A549 (cell line): ENCODE measurements around the gene RPGR. TPM values are rescaled to one million over a fixed set of nuclear protein-coding genes. Genes with fewer than 3 reads are reported as not detected.

Experiments used
- ATAC-seq, 2 experiments: fragments of 200-7000 bp in 1 of 2; fragments of >200 bp in 1 of 2; cut with Nextera tagmentation in 1 of 2; cut with Tn5 transposase in 1 of 2; 3 replicates each; pipeline versions ENCODE4 v1.8.0 to v1.9.1; 2018 to 2020; ENCODE audit warnings: mild to moderate bottlenecking in 1 of 2, moderate library complexity in 1 of 2
- CTCF ChIA-PET: fragments of 300-600 bp; sonication (Branson Sonifier 250); formaldehyde crosslinking; extraction: SDS; loops from one replicate; lab custom pipeline; 2021; ENCODE audit warnings: antibody characterized with exemption, inconsistent platforms; lab: Yijun Ruan, JAX
- POLR2A ChIA-PET: fragments of 350-600 bp; formaldehyde crosslinking; extraction: SDS; loops from one replicate; lab custom pipeline; 2021; ENCODE audit warnings: antibody characterized with exemption, inconsistent platforms; lab: Yijun Ruan, JAX
- DNase-seq, 2 experiments: peaks; one replicate each; pipeline versions ENCODE4 v3.0.0 to v3.0.0-alpha.2; 2011 to 2016; ENCODE audit warnings: low read depth in 1 of 2, low spot score in 1 of 2
- FAIRE-seq: peaks from 2 replicates; lab custom pipeline; 2011; peaks lifted over from hg19 to GRCh38; lab: Jason Lieb, UNC
- H3K27ac ChIP-seq, 2 experiments: fragments of >200 bp; sonication (Bioruptor Twin); formaldehyde crosslinking; 3 replicates each; pipeline ENCODE4 v1.5.1; 2016 to 2017
- H3K4me1 ChIP-seq: fragments of >200 bp; sonication (Bioruptor Twin); formaldehyde crosslinking; 3 replicates; pipeline ENCODE4 v1.6.1; 2016
- H3K4me2 ChIP-seq: fragments of >200 bp; sonication (Bioruptor Twin); formaldehyde crosslinking; 3 replicates; pipeline ENCODE4 v1.6.1; 2016
- H3K4me3 ChIP-seq: fragments of >200 bp; sonication (Bioruptor Twin); formaldehyde crosslinking; 3 replicates; pipeline ENCODE4 v1.5.1; 2016
- H3K9me3 ChIP-seq: fragments of >200 bp; sonication (Bioruptor Twin); formaldehyde crosslinking; 3 replicates; pipeline ENCODE4 v1.6.1; 2016
- BHLHE40 ChIP-seq: IDR thresholded peaks from 2 replicates; pipeline ENCODE4 v1.6.1; 2012; ENCODE audit warnings: low read depth, low read length, inconsistent platforms
- CHD2 ChIP-seq: fragments of 150-350 bp; IDR thresholded peaks from 2 replicates; pipeline ENCODE4 v1.6.1; 2014; ENCODE audit warnings: low read length; ENCODE audit not compliant: partially characterized antibody
- FOSB ChIP-seq: fragments of 250-450 bp; sonication (Bioruptor Pico); IDR thresholded peaks from 2 replicates; pipeline ENCODE4 v1.5.0; 2020; ENCODE audit warnings: mild to moderate bottlenecking, moderate library complexity
- FOSL2 ChIP-seq, 2 experiments: fragments of 450-650 bp in 1 of 2; fragments of >200 bp in 1 of 2; sonication (Bioruptor Twin) in 1 of 2; formaldehyde crosslinking; IDR thresholded peaks; 2 replicates each; pipeline versions ENCODE4 v1.5.0 to v1.6.1; 2016 to 2020; ENCODE audit warnings: mild to moderate bottlenecking in 1 of 2, moderate library complexity in 1 of 2
- HDAC2 ChIP-seq: fragments of 200-600 bp; sonication (generic); IDR thresholded peaks from 2 replicates; pipeline ENCODE4 v1.6.1; 2016
- HEYL ChIP-seq: fragments of 250-450 bp; sonication (Bioruptor Pico); IDR thresholded peaks from 2 replicates; pipeline ENCODE4 v1.8.0; 2021; ENCODE audit warnings: mild to moderate bottlenecking, moderate library complexity
- HOXB5 ChIP-seq: fragments of 250-450 bp; sonication (Bioruptor Pico); IDR thresholded peaks from 2 replicates; pipeline ENCODE4 v1.5.0; 2020; ENCODE audit warnings: mild to moderate bottlenecking, moderate library complexity
- KDM1A ChIP-seq: fragments of 200-600 bp; sonication (generic); IDR thresholded peaks from 2 replicates; pipeline ENCODE4 v1.6.1; 2016; ENCODE audit warnings: low read depth, mild to moderate bottlenecking
- MAFK ChIP-seq: fragments of 450-650 bp; IDR thresholded peaks from 2 replicates; pipeline ENCODE4 v1.6.1; 2014; ENCODE audit not compliant: partially characterized antibody
- MYC ChIP-seq: IDR thresholded peaks from 2 replicates; pipeline ENCODE4 v1.6.1; 2012; ENCODE audit warnings: mild to moderate bottlenecking, inconsistent platforms, low read length, improper control_type of control experiment, borderline replicate concordance
- NR3C1 ChIP-seq: fragments of >200 bp; sonication (Bioruptor Twin); formaldehyde crosslinking; IDR thresholded peaks from 3 replicates; pipeline ENCODE4 v1.6.1; 2017
- POLR2A ChIP-seq: IDR thresholded peaks from 2 replicates; pipeline ENCODE4 v1.6.1; 2012; ENCODE audit warnings: mild to moderate bottlenecking, low read length
- RAD21 ChIP-seq, 2 experiments: fragments of >200 bp in 1 of 2; sonication (Bioruptor Twin) in 1 of 2; formaldehyde crosslinking in 1 of 2; IDR thresholded peaks in 1 of 2; conservative IDR thresholded peaks in 1 of 2; 2 replicates in 1 of 2; 3 replicates in 1 of 2; pipeline ENCODE4 v1.6.1; 2012 to 2018; ENCODE audit warnings: inconsistent platforms in 1 of 2
- RARB ChIP-seq: fragments of 250-450 bp; sonication (Bioruptor Pico); IDR thresholded peaks from 2 replicates; pipeline ENCODE4 v1.8.0; 2021; ENCODE audit warnings: mild to moderate bottlenecking, moderate library complexity
- SREBF2 ChIP-seq: fragments of 450-650 bp; IDR thresholded peaks from 2 replicates; pipeline ENCODE4 v1.6.1; 2014; ENCODE audit warnings: mild to moderate bottlenecking, moderate library complexity
- TFCP2L1 ChIP-seq: fragments of 250-450 bp; sonication (Bioruptor Pico); IDR thresholded peaks from 2 replicates; pipeline ENCODE4 v1.5.0; 2021; ENCODE audit warnings: mild to moderate bottlenecking
- TP53 ChIP-seq: fragments of 250-450 bp; sonication (Bioruptor Pico); IDR thresholded peaks from 2 replicates; pipeline ENCODE4 v1.5.0; 2021; ENCODE audit warnings: mild to moderate bottlenecking, moderate library complexity
- ZC3H11A ChIP-seq: fragments of 450-650 bp; IDR thresholded peaks from 2 replicates; pipeline ENCODE4 v1.6.1; 2014; ENCODE audit warnings: antibody characterized with exemption, mild to moderate bottlenecking
- ZFP36 ChIP-seq: fragments of 450-650 bp; IDR thresholded peaks from 2 replicates; pipeline ENCODE4 v1.6.1; 2014; ENCODE audit warnings: borderline replicate concordance; ENCODE audit not compliant: partially characterized antibody
- ZNF302 ChIP-seq: fragments of 250-450 bp; sonication (Bioruptor Pico); IDR thresholded peaks from 2 replicates; pipeline ENCODE4 v1.9.0; 2021; ENCODE audit warnings: inconsistent platforms, mild to moderate bottlenecking, moderate library complexity
- ZSCAN20 ChIP-seq: fragments of 250-450 bp; sonication (Bioruptor Pico); IDR thresholded peaks from 2 replicates; pipeline ENCODE4 v1.8.0; 2022; ENCODE audit warnings: mild to moderate bottlenecking, moderate library complexity
- WGBS: methylation state at CpG from one replicate; pipeline ENCODE4 v1.1.6; 2017; ENCODE audit errors: missing lambda C conversion rate; 5-methylcytosine and 5-hydroxymethylcytosine counted together
- polyA plus RNA-seq, 4 experiments: library from polyadenylated mRNA; depleted of rRNA in 3 of 4; stranded (reverse); fragments of >200 nt; fragmentation: RNase III in 1 of 4; extraction: RNeasy Plus Mini Kit Qiagen cat#74134 plus additional on column Dnase treatment in 1 of 4; gene quantifications; 2 replicates in 3 of 4; 3 replicates in 1 of 4; pipeline ENCODE4 v1.2.3, GENCODE V29; 2011 to 2017
- TF ChIP-seq, protein P1 (sequence below): IDR thresholded peaks from 2 replicates; pipeline ENCODE4 v1.6.1; 2012; ENCODE audit warnings: low read depth, borderline replicate concordance
- TF ChIP-seq, protein P2 (sequence below): fragments of >200 bp; sonication (Bioruptor Twin); formaldehyde crosslinking; IDR thresholded peaks from 3 replicates; pipeline ENCODE4 v1.5.1; 2016
- TF ChIP-seq, protein P3 (sequence below): fragments of 250-450 bp; sonication (Bioruptor Pico); IDR thresholded peaks from 2 replicates; pipeline ENCODE4 v1.5.0; 2020; ENCODE audit warnings: low read depth, mild to moderate bottlenecking, moderate library complexity
- TF ChIP-seq, protein P4 (sequence below): fragments of 450-650 bp; IDR thresholded peaks from 2 replicates; pipeline ENCODE4 v1.6.1; 2014; ENCODE audit warnings: antibody characterized with exemption
- TF ChIP-seq, protein P5 (sequence below): IDR thresholded peaks from 2 replicates; pipeline ENCODE4 v1.6.1; 2012

The RPGR gene
- polyA plus RNA-seq, 2 of the 4 experiments (the other 2 are of a cell fraction), result 8.1 to 10.5 TPM

DNA sequence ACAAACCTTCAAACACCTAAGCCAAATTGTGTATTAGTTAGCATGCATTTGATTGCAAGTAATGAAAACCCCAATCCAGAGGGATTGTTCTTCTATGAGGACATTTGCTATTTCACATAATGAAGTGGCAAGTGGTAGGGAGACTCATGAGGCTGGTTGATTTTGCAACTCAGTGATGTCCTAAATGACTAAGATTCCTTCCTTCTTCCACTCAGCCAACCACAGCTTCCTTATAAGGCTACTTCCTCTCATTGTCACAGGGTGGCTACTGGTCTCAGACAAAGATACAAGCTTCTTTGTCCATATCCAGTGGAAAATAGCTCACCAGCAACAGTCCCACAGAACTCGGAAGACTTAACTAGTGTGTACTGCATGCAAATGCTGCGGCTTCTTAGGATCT, 19.8 kb upstream of the RPGR start:
- FAIRE-seq (no peak), DNase-seq (peak in 1 of 2 experiments; percentile 26), ATAC-seq (peak in 1 of 2 experiments; percentile 30; a peak in 1 of 6 replicates)
- ChIA-PET POLR2A (no interaction called here), CTCF (interaction anchor here (1.1 kb wide), 1 partner anchor 20 kb away, joined by 4 read pairs; the partner anchor contains the start of gene RPGR)
- Histone ChIP-seq H3K4me2 (no peak overlapping the region), H3K4me1 (no peaks in the 10 kb centered on the region), H3K9me3 (no peaks in the 10 kb centered on the region), H3K4me3 (no peak overlapping the region), H3K27ac (no peak overlapping the region)
- no peak for TF ChIP-seq TP53 (CRISPR knock-in tag)
- no peak for TF ChIP-seq HEYL (CRISPR knock-in tag)
- TF ChIP-seq MYC, result no peak
- no peak for TF ChIP-seq SREBF2
- no peak for TF ChIP-seq ZSCAN20
- TF ChIP-seq RARB (CRISPR knock-in tag), result no peak
- TF ChIP-seq, protein P1, sequence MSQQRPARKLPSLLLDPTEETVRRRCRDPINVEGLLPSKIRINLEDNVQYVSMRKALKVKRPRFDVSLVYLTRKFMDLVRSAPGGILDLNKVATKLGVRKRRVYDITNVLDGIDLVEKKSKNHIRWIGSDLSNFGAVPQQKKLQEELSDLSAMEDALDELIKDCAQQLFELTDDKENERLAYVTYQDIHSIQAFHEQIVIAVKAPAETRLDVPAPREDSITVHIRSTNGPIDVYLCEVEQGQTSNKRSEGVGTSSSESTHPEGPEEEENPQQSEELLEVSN, result no peak
- TF ChIP-seq HOXB5, result no peak
- TF ChIP-seq POLR2A, result no peak
- no peak for TF ChIP-seq TFCP2L1
- TF ChIP-seq, protein P2, sequence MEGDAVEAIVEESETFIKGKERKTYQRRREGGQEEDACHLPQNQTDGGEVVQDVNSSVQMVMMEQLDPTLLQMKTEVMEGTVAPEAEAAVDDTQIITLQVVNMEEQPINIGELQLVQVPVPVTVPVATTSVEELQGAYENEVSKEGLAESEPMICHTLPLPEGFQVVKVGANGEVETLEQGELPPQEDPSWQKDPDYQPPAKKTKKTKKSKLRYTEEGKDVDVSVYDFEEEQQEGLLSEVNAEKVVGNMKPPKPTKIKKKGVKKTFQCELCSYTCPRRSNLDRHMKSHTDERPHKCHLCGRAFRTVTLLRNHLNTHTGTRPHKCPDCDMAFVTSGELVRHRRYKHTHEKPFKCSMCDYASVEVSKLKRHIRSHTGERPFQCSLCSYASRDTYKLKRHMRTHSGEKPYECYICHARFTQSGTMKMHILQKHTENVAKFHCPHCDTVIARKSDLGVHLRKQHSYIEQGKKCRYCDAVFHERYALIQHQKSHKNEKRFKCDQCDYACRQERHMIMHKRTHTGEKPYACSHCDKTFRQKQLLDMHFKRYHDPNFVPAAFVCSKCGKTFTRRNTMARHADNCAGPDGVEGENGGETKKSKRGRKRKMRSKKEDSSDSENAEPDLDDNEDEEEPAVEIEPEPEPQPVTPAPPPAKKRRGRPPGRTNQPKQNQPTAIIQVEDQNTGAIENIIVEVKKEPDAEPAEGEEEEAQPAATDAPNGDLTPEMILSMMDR, result no peak
- TF ChIP-seq ZC3H11A, result no peak
- no peak for TF ChIP-seq FOSL2 (IDR thresholded peaks at IDR 0.05)
- no peak for TF ChIP-seq FOSL2 (CRISPR knock-in tag; IDR thresholded peaks at IDR 0.05)
- no peak for TF ChIP-seq HDAC2
- TF ChIP-seq RAD21 (conservative IDR thresholded peaks at IDR 0.05 in 1 of 2, IDR thresholded peaks at IDR 0.05 in 1 of 2), result no peak
- TF ChIP-seq BHLHE40, result no peak
- WGBS, result 63% methylated on average over 2 of the region's 2 CpGs

DNA sequence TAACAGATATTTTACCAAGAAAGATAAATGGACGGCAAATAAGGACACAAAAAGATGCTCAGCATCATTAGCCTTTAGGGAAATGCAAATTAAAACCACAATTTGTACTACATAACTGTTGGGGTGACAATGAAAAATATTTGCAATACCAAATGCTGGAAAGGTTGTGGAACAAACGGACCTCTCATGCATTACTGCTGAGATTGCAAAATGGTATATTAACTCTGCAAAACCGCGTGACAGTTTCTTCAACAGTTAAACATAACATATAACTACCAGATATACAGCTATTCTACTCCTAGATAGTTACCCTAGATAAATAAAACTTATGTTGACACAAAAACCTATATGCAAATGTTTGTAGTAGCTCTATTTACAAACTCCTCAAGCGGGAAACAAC, 18.8 kb upstream of the RPGR start:
- no peak overlapping the region for H3K27ac ChIP-seq
- TF ChIP-seq MAFK (peak; percentile 64), RARB (CRISPR knock-in tag) (no peak)
- POLR2A ChIA-PET, result no interaction called here
- H3K4me2 ChIP-seq, result no peak overlapping the region
- ATAC-seq (no peak), FAIRE-seq (no peak), DNase-seq (no peak)
- WGBS, result 15% methylated on average over 5 of the region's 5 CpGs
- CTCF ChIA-PET, result no interaction called here
- no peak overlapping the region for H3K4me3 ChIP-seq
- no peaks in the 10 kb centered on the region for H3K9me3 ChIP-seq
- H3K4me1 ChIP-seq, result no peaks in the 10 kb centered on the region

DNA sequence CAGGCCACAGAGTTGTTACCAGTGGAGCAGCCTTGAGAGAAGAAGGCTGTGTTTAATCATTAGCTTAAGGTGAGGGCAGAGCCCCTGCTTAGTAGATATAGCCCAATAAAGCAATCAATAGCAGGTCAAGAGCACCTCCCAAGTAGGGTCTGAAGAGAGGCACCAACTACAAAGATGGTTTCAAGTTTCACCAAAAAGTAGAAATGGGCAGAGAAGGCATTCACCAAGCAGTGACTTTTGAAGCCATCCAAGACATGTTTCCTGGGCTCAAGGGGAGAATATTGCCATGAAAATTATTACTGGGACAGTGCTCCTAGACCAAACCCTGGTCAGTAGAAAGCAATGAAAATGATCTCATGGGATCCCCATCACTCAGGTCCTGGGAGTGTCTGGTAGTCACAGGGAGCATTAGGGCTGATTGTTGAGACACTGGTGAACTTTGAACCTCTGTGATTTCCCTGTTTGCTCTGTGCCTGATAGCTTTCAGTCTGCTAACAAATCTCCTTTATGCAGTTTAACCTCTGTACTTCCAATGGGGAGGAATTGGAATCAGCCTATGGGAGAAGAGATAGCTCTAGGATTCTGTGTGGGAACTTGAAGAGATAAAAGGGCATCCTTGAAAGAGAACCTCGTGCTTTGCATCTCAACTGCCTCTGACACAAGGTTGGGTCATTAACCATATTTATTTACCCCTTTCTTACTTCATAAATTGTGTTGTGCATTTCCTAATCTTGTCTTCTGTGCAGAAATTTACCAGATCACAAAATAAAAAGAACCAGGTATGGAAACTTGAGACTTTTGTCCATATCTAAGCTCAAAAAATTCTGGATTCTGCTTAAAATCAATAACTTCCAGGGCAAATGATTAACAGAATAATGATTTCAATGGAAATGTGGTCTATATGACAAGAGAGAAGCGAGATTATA, 15.8 kb upstream of the RPGR start:
- peak in 1 of 2 experiments; percentile 24 for DNase-seq
- 19% methylated on average over 2 of the region's 2 CpGs for WGBS
- Histone ChIP-seq H3K4me3 (no peak overlapping the region), H3K27ac (no peak overlapping the region), H3K9me3 (no peaks in the 10 kb centered on the region), H3K4me1 (no peaks in the 10 kb centered on the region), H3K4me2 (no peak overlapping the region)
- TF ChIP-seq ZFP36, result no peak
- TF ChIP-seq, protein P3, sequence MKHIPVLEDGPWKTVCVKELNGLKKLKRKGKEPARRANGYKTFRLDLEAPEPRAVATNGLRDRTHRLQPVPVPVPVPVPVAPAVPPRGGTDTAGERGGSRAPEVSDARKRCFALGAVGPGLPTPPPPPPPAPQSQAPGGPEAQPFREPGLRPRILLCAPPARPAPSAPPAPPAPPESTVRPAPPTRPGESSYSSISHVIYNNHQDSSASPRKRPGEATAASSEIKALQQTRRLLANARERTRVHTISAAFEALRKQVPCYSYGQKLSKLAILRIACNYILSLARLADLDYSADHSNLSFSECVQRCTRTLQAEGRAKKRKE (CRISPR knock-in tag), result no peak
- no peak for TF ChIP-seq BHLHE40
- TF ChIP-seq SREBF2, result no peak
- no peak for TF ChIP-seq FOSB (CRISPR knock-in tag)
- no peak for TF ChIP-seq HDAC2
- TF ChIP-seq CHD2, result no peak
- no peak for TF ChIP-seq MYC
- no peak for TF ChIP-seq ZSCAN20
- TF ChIP-seq, protein P4, sequence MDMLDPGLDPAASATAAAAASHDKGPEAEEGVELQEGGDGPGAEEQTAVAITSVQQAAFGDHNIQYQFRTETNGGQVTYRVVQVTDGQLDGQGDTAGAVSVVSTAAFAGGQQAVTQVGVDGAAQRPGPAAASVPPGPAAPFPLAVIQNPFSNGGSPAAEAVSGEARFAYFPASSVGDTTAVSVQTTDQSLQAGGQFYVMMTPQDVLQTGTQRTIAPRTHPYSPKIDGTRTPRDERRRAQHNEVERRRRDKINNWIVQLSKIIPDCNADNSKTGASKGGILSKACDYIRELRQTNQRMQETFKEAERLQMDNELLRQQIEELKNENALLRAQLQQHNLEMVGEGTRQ, result no peak
- no peak for TF ChIP-seq NR3C1
- TF ChIP-seq ZNF302, result no peak
- no peak for TF ChIP-seq KDM1A
- no peak for TF ChIP-seq HEYL (CRISPR knock-in tag)
- TF ChIP-seq, protein P1, result no peak
- no peak for TF ChIP-seq RARB (CRISPR knock-in tag)
- TF ChIP-seq, protein P5, sequence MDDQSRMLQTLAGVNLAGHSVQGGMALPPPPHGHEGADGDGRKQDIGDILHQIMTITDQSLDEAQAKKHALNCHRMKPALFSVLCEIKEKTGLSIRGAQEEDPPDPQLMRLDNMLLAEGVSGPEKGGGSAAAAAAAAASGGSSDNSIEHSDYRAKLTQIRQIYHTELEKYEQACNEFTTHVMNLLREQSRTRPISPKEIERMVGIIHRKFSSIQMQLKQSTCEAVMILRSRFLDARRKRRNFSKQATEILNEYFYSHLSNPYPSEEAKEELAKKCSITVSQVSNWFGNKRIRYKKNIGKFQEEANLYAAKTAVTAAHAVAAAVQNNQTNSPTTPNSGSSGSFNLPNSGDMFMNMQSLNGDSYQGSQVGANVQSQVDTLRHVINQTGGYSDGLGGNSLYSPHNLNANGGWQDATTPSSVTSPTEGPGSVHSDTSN, result no peak
- TF ChIP-seq TFCP2L1, result no peak
- no peak for FAIRE-seq
- CTCF ChIA-PET, result interaction anchor here (1.0 kb wide), 1 partner anchor 83 kb away, joined by 5 read pairs; no protein-coding TSS in a partner anchor
- ATAC-seq, result 0 out of 6 replicates have a peak, but pooled peaks of 1 of the 2 experiments have one; percentile 26
- POLR2A ChIA-PET, result no interaction called here
